ENCODE measurements around the gene NPAS3.

DNA sequence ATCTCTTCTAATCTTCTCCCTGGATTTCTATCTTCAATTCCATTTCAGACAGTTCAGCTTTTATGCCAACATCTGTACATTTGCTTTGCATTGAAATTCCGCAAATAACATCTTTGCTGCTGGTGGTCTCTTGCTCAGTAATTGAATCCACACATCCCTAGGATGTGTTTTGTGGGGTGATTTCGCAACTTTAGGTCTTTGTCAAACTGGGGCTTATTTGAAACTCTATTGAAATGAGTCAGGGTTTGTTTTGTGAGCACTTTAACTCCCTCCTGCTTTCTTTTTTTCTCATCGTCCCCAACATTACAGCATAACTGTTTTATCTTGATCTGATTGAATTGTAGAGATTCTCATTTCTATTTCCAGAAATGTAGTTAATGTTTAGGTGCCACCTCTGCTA lies 404.3 kb downstream of the NPAS3 start:
- TF ChIP-seq CTCF (IDR thresholded peaks at IDR 0.05) (no peak), EP300 (IDR thresholded peaks at IDR 0.05) (no peak), POLR2A (IDR thresholded peaks at IDR 0.05) (no peak), POLR2AphosphoS5 (IDR thresholded peaks at IDR 0.05) (no peak)

Data from sigmoid colon (tissue), 4 donors.